GM20431 (cell line): Measurements from ENCODE around the gene BRSK1.

Source experiments
- in situ Hi-C: fragments of 300-500 bp; cut with MseI, MboI; formaldehyde crosslinking; loops from one replicate; pipeline ENCODE4 v1.15.0; 2020; ENCODE audit warnings: low sequenced_read_pairs; ENCODE audit not compliant: unreplicated experiment

BRSK1 gene

GRCh38 chr19:55270172-55270942 is 13.4 kb upstream of the BRSK1 start:
- in situ Hi-C loops: no loop called here

GRCh38 chr19:55272142-55272541 is 11.7 kb upstream of the BRSK1 start:
- in situ Hi-C loops: no loop called here

- in situ Hi-C loops: no loop called here
Measured at GRCh38 chr19:55273978-55274707, 9.7 kb upstream of the BRSK1 start.

GRCh38 chr19:55275851-55276719 is 7.7 kb upstream of the BRSK1 start:
- in situ Hi-C loops: no loop called here

GRCh38 chr19:55276720-55277430 is 6.9 kb upstream of the BRSK1 start:
- in situ Hi-C loops: no loop called here

GRCh38 chr19:55277494-55277893 is 6.3 kb upstream of the BRSK1 start:
- in situ Hi-C loops: no loop called here

GRCh38 chr19:55278391-55279135 is 5.2 kb upstream of the BRSK1 start:
- in situ Hi-C loops: no loop called here

GRCh38 chr19:55279340-55279739 is 4.5 kb upstream of the BRSK1 start:
- in situ Hi-C loops: no loop called here

- in situ Hi-C loops: no loop called here
Measured at GRCh38 chr19:55279770-55280643, 3.8 kb upstream of the BRSK1 start, which contains the start of gene HSPBP1. HSPBP1 (minus strand) TSS chr19:55280110; CDS start chr19:55279608, 502 bp downstream.

GRCh38 chr19:55284405-55285058 is 735 bp downstream of the BRSK1 start:
- in situ Hi-C loops: no loop called here

GRCh38 chr19:55285229-55285890 is 1.6 kb downstream of the BRSK1 start:
- in situ Hi-C loops: no loop called here

GRCh38 chr19:55287361-55288079 is 3.7 kb downstream of the BRSK1 start:
- in situ Hi-C loops: no loop called here

- in situ Hi-C loops: no loop called here
Measured at GRCh38 chr19:55289117-55289796, 5.5 kb downstream of the BRSK1 start.

- in situ Hi-C loops: no loop called here
Measured at GRCh38 chr19:55297267-55297666, 13.5 kb downstream of the BRSK1 start.

- in situ Hi-C loops: no loop called here
Measured at GRCh38 chr19:55299991-55300390, 16.2 kb downstream of the BRSK1 start.

- in situ Hi-C loops: no loop called here
Measured at GRCh38 chr19:55300886-55301458, 17.2 kb downstream of the BRSK1 start.
